Measurements from ENCODE around the gene AGAP3. TPM values are rescaled to one million over a fixed set of nuclear protein-coding genes. Genes with fewer than 3 reads are reported as not detected.

The AGAP3 gene
- total RNA-seq, 1 experiment from 2014 or later = 138 TPM

DNA sequence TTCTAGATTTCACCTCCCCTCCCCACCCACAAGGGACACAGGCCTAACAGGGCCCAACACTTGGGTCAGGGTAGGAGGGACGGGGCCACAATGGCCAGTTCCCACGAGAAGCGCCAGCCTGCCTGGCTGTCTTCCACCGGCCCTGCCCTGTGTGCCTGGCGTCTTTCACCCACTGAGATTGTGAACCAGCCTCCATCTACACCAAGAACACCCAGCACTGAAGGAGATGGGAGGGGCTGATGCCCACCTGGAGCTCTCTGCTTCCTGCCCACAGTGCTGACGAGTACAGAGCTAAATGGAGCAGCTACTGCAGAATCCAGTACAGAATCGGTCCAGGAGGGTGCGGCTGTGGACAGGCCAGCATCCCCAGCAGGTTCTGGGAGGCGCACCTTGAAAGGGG is 40.3 kb upstream of the AGAP3 start:
- intact Hi-C loops (cut with micrococcal nuclease) = no loop called here
- Mint-ChIP-seq H3K27ac (ENCODE audit: low read depth, unreplicated experiment) (no peak overlapping the region), H3K27me3 (ENCODE audit: insufficient read depth, unreplicated experiment) (no peaks in the 10 kb centered on the region), H3K4me3 (ENCODE audit: unreplicated experiment) (no peak overlapping the region), H3K9me3 (ENCODE audit: unreplicated experiment) (no peaks in the 10 kb centered on the region), H3K4me1 (ENCODE audit: insufficient read depth, unreplicated experiment) (peaks cover 10% of the 10 kb centered on the region), H3K36me3 (ENCODE audit: insufficient read depth, unreplicated experiment) (peaks cover 8% of the 10 kb centered on the region)
- ChIA-PET POLR2A (interaction anchor here (0.8 to 1.4 kb wide), 3 partner anchors 11 to 21 kb away, joined by 3 to 6 read pairs (median 3); partner anchors contain the start of gene CDK5), CTCF (interaction anchor here (1.1 kb wide), 1 partner anchor 65 kb away, joined by 3 read pairs; no protein-coding TSS in a partner anchor)
- TSS peak; percentile 10 for BruUV-seq (replicated peaks)
- DNase-seq (ENCODE audit: unreplicated experiment) = no peak
- TF ChIP-seq, protein P1, sequence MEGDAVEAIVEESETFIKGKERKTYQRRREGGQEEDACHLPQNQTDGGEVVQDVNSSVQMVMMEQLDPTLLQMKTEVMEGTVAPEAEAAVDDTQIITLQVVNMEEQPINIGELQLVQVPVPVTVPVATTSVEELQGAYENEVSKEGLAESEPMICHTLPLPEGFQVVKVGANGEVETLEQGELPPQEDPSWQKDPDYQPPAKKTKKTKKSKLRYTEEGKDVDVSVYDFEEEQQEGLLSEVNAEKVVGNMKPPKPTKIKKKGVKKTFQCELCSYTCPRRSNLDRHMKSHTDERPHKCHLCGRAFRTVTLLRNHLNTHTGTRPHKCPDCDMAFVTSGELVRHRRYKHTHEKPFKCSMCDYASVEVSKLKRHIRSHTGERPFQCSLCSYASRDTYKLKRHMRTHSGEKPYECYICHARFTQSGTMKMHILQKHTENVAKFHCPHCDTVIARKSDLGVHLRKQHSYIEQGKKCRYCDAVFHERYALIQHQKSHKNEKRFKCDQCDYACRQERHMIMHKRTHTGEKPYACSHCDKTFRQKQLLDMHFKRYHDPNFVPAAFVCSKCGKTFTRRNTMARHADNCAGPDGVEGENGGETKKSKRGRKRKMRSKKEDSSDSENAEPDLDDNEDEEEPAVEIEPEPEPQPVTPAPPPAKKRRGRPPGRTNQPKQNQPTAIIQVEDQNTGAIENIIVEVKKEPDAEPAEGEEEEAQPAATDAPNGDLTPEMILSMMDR (IDR thresholded peaks at IDR 0.05; ENCODE audit: unreplicated experiment) = no peak

DNA sequence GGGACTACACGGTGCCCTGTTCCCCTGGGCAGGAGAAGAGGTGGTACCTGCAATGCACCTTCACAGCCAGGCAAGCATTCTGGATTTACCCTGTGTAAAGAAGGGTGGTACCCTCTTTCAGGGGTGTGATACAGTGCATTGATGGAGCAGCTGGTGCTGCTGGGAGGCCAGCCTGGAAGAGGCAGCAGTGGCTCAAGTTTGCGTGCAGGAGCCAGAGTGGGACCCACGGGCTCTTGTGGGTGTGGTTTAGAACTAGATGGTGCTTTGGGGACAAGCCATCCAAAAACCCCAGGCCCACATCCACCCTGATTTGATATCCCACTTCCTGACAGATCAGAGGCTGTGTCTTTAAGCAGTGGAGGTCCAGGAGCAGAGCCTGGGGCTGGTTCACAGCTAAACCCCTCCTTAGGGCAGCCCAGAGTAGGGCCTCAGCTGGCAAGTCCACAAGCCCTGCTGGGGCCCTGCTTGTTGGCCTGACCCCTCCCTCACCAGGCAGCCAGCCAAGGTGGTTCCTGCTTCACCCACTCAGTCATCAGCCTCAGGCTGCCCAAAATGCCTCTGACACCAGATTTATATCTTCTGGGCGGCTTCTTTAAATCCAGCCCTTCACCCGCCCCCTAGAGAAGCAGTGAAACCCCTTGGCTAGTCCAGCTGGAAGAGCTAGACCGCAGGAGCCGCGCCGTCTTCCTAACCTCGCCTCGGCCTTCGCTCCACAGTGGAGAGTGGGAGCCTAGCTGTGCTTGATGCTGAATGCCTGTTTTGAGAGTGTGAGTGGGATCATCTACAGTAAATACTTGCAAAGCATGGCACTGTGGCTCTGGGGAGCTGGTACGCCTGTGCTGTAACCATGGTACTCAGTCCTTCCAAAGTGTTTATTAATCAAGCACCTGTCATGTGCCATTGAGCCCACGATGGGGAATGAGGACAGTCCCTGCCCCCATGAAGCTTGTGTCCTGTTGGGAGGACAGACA is 39.4 kb upstream of the AGAP3 start:
- TF ChIP-seq, protein P1 (IDR thresholded peaks at IDR 0.05; ENCODE audit: unreplicated experiment) = no peak
- intact Hi-C loops (cut with micrococcal nuclease) = no loop called here
- H3K4me1 Mint-ChIP-seq (ENCODE audit: insufficient read depth, unreplicated experiment) = peaks cover 10% of the 10 kb centered on the region
- CTCF ChIA-PET = interaction anchor here (0.6 to 1.5 kb wide), 4 partner anchors 19 to 1240 kb away, joined by 3 to 4 read pairs (median 3); partner anchors contain the start of gene ABCB8
- no TSS peak for BruUV-seq (replicated peaks)
- no peaks in the 10 kb centered on the region for H3K27me3 Mint-ChIP-seq (ENCODE audit: insufficient read depth, unreplicated experiment)
- H3K4me3 Mint-ChIP-seq (ENCODE audit: unreplicated experiment) = no peak overlapping the region
- H3K9me3 Mint-ChIP-seq (ENCODE audit: unreplicated experiment) = no peaks in the 10 kb centered on the region
- peaks cover 8% of the 10 kb centered on the region for H3K36me3 Mint-ChIP-seq (ENCODE audit: insufficient read depth, unreplicated experiment)
- peak; percentile 70 for DNase-seq (ENCODE audit: unreplicated experiment)
- peak overlapping the region; percentile 50 for H3K27ac Mint-ChIP-seq (ENCODE audit: low read depth, unreplicated experiment)
- POLR2A ChIA-PET = interaction anchor here (0.7 to 1.4 kb wide), 5 partner anchors 10 to 67 kb away, joined by 3 to 6 read pairs (median 4); partner anchors contain the start of genes CDK5, FASTK and SLC4A2

DNA sequence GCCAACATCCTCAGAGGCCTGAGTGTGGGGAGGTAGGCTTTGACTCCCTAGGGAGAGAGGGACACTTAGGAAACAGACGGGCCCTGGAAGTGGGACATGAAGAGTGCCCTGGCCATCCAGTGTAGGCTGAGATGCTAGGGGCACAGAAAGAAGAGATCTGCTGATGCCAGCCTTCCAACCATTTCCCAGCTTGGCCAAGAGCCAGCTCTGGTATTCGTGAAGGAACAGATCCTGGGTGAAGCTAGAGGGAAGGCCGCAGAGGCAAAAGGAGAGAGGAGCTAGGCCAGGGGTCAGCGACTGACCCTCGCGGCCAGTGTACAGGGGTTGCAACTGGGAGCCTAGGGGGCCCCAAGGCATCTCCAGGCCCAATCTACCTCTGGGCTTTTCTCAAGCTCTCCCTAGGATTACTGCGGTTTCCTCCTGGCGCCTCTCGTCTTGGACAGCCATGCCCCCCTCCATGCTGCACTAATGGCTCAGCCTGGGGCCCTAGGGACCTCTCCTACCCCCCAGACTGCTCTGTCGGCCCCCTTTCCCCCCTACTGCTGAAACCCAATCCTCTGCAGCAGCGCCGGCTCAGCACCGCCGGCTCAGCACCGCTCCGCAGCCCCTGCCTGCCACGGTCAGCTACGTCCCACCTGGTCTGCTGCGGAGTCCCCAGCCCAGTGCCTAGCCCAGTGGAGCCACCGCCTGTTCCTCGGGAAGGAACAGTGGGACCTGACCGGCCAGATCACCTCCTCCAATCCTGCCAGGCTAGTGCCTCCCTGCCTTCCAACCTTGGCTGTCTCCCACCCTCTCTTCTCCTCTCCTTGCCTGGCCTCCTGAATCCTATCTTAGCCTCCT is 38.1 kb upstream of the AGAP3 start, which contains the start of gene ASIC3:
Gene ASIC3, plus strand, starts transcription at position 556 of the 840 bp plus-strand sequence. CDS start 355 bp downstream, outside the sequence.
- H3K4me3 Mint-ChIP-seq (ENCODE audit: unreplicated experiment) = no peak within 1 kb of the TSS
- H3K27ac Mint-ChIP-seq (ENCODE audit: low read depth, unreplicated experiment) = peak within 1 kb of the TSS; percentile 50
- H3K36me3 Mint-ChIP-seq (ENCODE audit: insufficient read depth, unreplicated experiment) = peaks cover 8% of the 10 kb centered on the region
- no peaks in the 10 kb centered on the region for H3K9me3 Mint-ChIP-seq (ENCODE audit: unreplicated experiment)
- no TSS peak for BruUV-seq (replicated peaks)
- no peaks in the 10 kb centered on the region for H3K27me3 Mint-ChIP-seq (ENCODE audit: insufficient read depth, unreplicated experiment)
- ChIA-PET POLR2A (interaction anchor here (1.1 kb wide), 1 partner anchor 20 kb away, joined by 4 read pairs; the partner anchor contains the start of gene ABCB8), CTCF (interaction anchor here (1.5 kb wide), 1 partner anchor 63 kb away, joined by 4 read pairs; no protein-coding TSS in a partner anchor)
- intact Hi-C loops (cut with micrococcal nuclease) = no loop called here
- TF ChIP-seq, protein P1 (IDR thresholded peaks at IDR 0.05; ENCODE audit: unreplicated experiment) = no peak
- DNase-seq (ENCODE audit: unreplicated experiment) = no peak
- H3K4me1 Mint-ChIP-seq (ENCODE audit: insufficient read depth, unreplicated experiment) = peaks cover 10% of the 10 kb centered on the region

Data from MCF 10A (cell line).